Measurements from ENCODE around the gene HSBP1L1.
A peak's percentile ranks its signal among the peaks of the same experiment; 100 is the strongest.

Gene HSBP1L1

GRCh38 chr18:79930020-79930642, 34.3 kb upstream of the HSBP1L1 start:
- Histone ChIP-seq H3K9me3 (ENCODE audit: control insufficient read depth, insufficient read depth, low read depth, low read length) (no peaks in the 10 kb centered on the region), H3K4me1 (ENCODE audit: control insufficient read depth, insufficient read depth, low read length) (no peaks in the 10 kb centered on the region), H3K27ac (ENCODE audit: extremely low read depth, low read depth, low read length) (no peak overlapping the region), H3K36me3 (ENCODE audit: control insufficient read depth in 2 of 2, insufficient read depth in 1 of 2, low read length in 2 of 2) (peaks cover 0 to 18% of the 10 kb centered on the region in 2 experiments; a peak in 1 of 3 replicates), H3K4me3 (ENCODE audit: low read depth, low read length) (no peak overlapping the region)
- CTCF ChIA-PET: interaction anchor here (0.7 kb wide), 1 partner anchor 11 kb away, joined by 4 read pairs; no protein-coding TSS in a partner anchor
- TF ChIP-seq ZNF549 (tag by site-specific recombination; IDR thresholded peaks at IDR 0.05): no peak; the same call in 1 of the 2 replicates
- TF ChIP-seq ZFP37 (tag by site-specific recombination; IDR thresholded peaks at IDR 0.05): 0 out of 2 replicates have a peak, but pooled peaks have one; percentile 19
- no peak for TF ChIP-seq ZSCAN23 (tag by site-specific recombination; IDR thresholded peaks at IDR 0.05)
- TF ChIP-seq SP3 (tag by site-specific recombination; IDR thresholded peaks at IDR 0.05): no peak
- TF ChIP-seq ZBTB49 (tag by site-specific recombination; IDR thresholded peaks at IDR 0.05; ENCODE audit: low read depth): no peak
- TF ChIP-seq ZNF555 (tag by site-specific recombination; conservative IDR thresholded peaks at IDR 0.05): no peak
- 0 out of 2 replicates have a peak, but pooled peaks have one; percentile 10 for TF ChIP-seq SP7 (tag by site-specific recombination; IDR thresholded peaks at IDR 0.05)
- TF ChIP-seq ZNF677 (tag by site-specific recombination; IDR thresholded peaks at IDR 0.05): peak; percentile 37; the same call in 1 of the 2 replicates
- TF ChIP-seq ZNF558 (tag by site-specific recombination; IDR thresholded peaks at IDR 0.05): peak; percentile 84
- TF ChIP-seq ZNF169 (tag by site-specific recombination; IDR thresholded peaks at IDR 0.05): no peak
- TF ChIP-seq SETDB1 (IDR thresholded peaks at IDR 0.05; ENCODE audit: insufficient read length, low read length): peak; percentile 92
- TF ChIP-seq ZNF473 (tag by site-specific recombination; IDR thresholded peaks at IDR 0.05): no peak
- no peak for TF ChIP-seq ZNF521 (tag by site-specific recombination; IDR thresholded peaks at IDR 0.05)
- no peak for TF ChIP-seq ZNF704 (tag by site-specific recombination; IDR thresholded peaks at IDR 0.05)
- no peak for TF ChIP-seq ZNF138 (tag by site-specific recombination; IDR thresholded peaks at IDR 0.05; ENCODE audit: borderline replicate concordance)
- TF ChIP-seq ZNF626 (tag by site-specific recombination; IDR thresholded peaks at IDR 0.05): peak; percentile 87
- no peak for TF ChIP-seq ZBTB21 (tag by site-specific recombination; IDR thresholded peaks at IDR 0.05)
- no peak for TF ChIP-seq HOXC10 (CRISPR knock-in tag; IDR thresholded peaks at IDR 0.05)
- TF ChIP-seq ZFP41 (tag by site-specific recombination; IDR thresholded peaks at IDR 0.05; ENCODE audit: borderline replicate concordance): no peak
- peak; percentile 81 for TF ChIP-seq ZNF280D (tag by site-specific recombination; IDR thresholded peaks at IDR 0.05)
- POLR2A ChIA-PET: no interaction called here

All from HEK293 (cell line).